HEK293 (cell line): ENCODE data around the gene ANKRD40CL.

Experiments
- CTCF ChIA-PET: fragments of 350-600 bp; formaldehyde crosslinking; extraction: SDS; loops from one replicate; lab custom pipeline; 2021; ENCODE audit warnings: antibody characterized with exemption; lab: Yijun Ruan, JAX
- POLR2A ChIA-PET: fragments of 300-600 bp; formaldehyde crosslinking; extraction: SDS; loops from one replicate; lab custom pipeline; 2020; ENCODE audit warnings: antibody characterized with exemption, inconsistent platforms; lab: Yijun Ruan, JAX
- H3K27ac ChIP-seq: fragments of 200-500 bp; sonication (Bioruptor generic); 2 replicates; pipeline ENCODE4 v1.5.1; 2014; ENCODE audit warnings: low read depth, low read length, control low read depth, inconsistent platforms; ENCODE audit errors: extremely low read depth
- H3K36me3 ChIP-seq, 2 experiments: fragments of 200-500 bp in 1 of 2; sonication (Bioruptor generic) in 1 of 2; 1 replicate in 1 of 2; 2 replicates in 1 of 2; pipeline ENCODE4 v1.5.1; 2014 to 2017; ENCODE audit warnings: inconsistent platforms in 2 of 2, low read length in 2 of 2; ENCODE audit not compliant: control insufficient read depth in 2 of 2, insufficient read depth in 1 of 2
- H3K4me1 ChIP-seq: fragments of 200-500 bp; sonication (Bioruptor generic); 2 replicates; pipeline ENCODE4 v1.5.1; 2014; ENCODE audit warnings: mild to moderate bottlenecking, low read length, inconsistent platforms; ENCODE audit not compliant: control insufficient read depth, insufficient read depth
- H3K4me3 ChIP-seq: 2 replicates; pipeline ENCODE4 v1.5.1; 2011; ENCODE audit warnings: low read depth, mild to moderate bottlenecking, control low read depth, low read length, moderate library complexity
- H3K9me3 ChIP-seq: fragments of 200-500 bp; sonication (Bioruptor generic); 2 replicates; pipeline ENCODE4 v1.5.1; 2014; ENCODE audit warnings: low read depth, low read length, inconsistent platforms; ENCODE audit not compliant: control insufficient read depth, insufficient read depth
- BCL6B ChIP-seq: fragments of 450-650 bp; formaldehyde crosslinking; IDR thresholded peaks from 2 replicates; pipeline ENCODE4 v1.5.1; 2017; ENCODE audit warnings: missing biosample characterization, missing genetic modification characterization
- EGR2 ChIP-seq: fragments of 450-650 bp; formaldehyde crosslinking; IDR thresholded peaks from 2 replicates; pipeline ENCODE4 v1.5.1; 2016; ENCODE audit warnings: low read depth, missing biosample characterization, missing genetic modification characterization
- KLF1 ChIP-seq: fragments of 450-650 bp; formaldehyde crosslinking; IDR thresholded peaks from 2 replicates; pipeline ENCODE4 v1.5.1; 2016; ENCODE audit warnings: missing biosample characterization, missing genetic modification characterization
- OVOL3 ChIP-seq: fragments of 450-650 bp; formaldehyde crosslinking; IDR thresholded peaks from 2 replicates; pipeline ENCODE4 v1.5.1; 2016; ENCODE audit warnings: missing biosample characterization, missing genetic modification characterization
- PRDM10 ChIP-seq: fragments of 450-650 bp; formaldehyde crosslinking; IDR thresholded peaks from 2 replicates; pipeline ENCODE4 v1.5.1; 2016; ENCODE audit warnings: missing biosample characterization, missing genetic modification characterization
- SCRT1 ChIP-seq: fragments of 450-650 bp; formaldehyde crosslinking; IDR thresholded peaks from 2 replicates; pipeline ENCODE4 v1.5.1; 2016; ENCODE audit warnings: missing biosample characterization, missing genetic modification characterization, borderline replicate concordance
- SCRT2 ChIP-seq: fragments of 450-650 bp; formaldehyde crosslinking; IDR thresholded peaks from 2 replicates; pipeline ENCODE4 v1.5.1; 2016; ENCODE audit warnings: missing biosample characterization, missing genetic modification characterization
- ZBTB17 ChIP-seq: fragments of 450-650 bp; formaldehyde crosslinking; IDR thresholded peaks from 2 replicates; pipeline ENCODE4 v1.5.1; 2016; ENCODE audit warnings: missing biosample characterization, missing genetic modification characterization
- ZFHX2 ChIP-seq: fragments of 450-650 bp; formaldehyde crosslinking; conservative IDR thresholded peaks from 2 replicates; pipeline ENCODE4 v1.5.1; 2016; ENCODE audit warnings: missing biosample characterization, missing genetic modification characterization
- ZFP3 ChIP-seq: fragments of 450-650 bp; formaldehyde crosslinking; IDR thresholded peaks from 2 replicates; pipeline ENCODE4 v1.5.1; 2016; ENCODE audit warnings: low read depth, missing biosample characterization, missing genetic modification characterization
- ZNF18 ChIP-seq: fragments of 450-650 bp; formaldehyde crosslinking; IDR thresholded peaks from 2 replicates; pipeline ENCODE4 v1.5.1; 2016; ENCODE audit warnings: missing biosample characterization, missing genetic modification characterization
- ZNF248 ChIP-seq: fragments of 450-650 bp; formaldehyde crosslinking; IDR thresholded peaks from 2 replicates; pipeline ENCODE4 v1.5.1; 2017; ENCODE audit warnings: missing biosample characterization, missing genetic modification characterization
- ZNF335 ChIP-seq: fragments of 450-650 bp; formaldehyde crosslinking; conservative IDR thresholded peaks from 2 replicates; pipeline ENCODE4 v1.5.1; 2016; ENCODE audit warnings: missing biosample characterization, missing genetic modification characterization
- ZNF341 ChIP-seq: fragments of 450-650 bp; formaldehyde crosslinking; IDR thresholded peaks from 2 replicates; pipeline ENCODE4; 2016; ENCODE audit warnings: low read depth, missing biosample characterization, missing genetic modification characterization
- ZNF433 ChIP-seq: fragments of 450-650 bp; formaldehyde crosslinking; IDR thresholded peaks from 2 replicates; pipeline ENCODE4 v1.5.1; 2016; ENCODE audit warnings: missing biosample characterization, missing genetic modification characterization, low read depth
- ZNF48 ChIP-seq: fragments of 450-650 bp; formaldehyde crosslinking; IDR thresholded peaks from 2 replicates; pipeline ENCODE4 v1.5.1; 2016; ENCODE audit warnings: missing biosample characterization, missing genetic modification characterization
- ZNF501 ChIP-seq: fragments of 450-650 bp; formaldehyde crosslinking; IDR thresholded peaks from 2 replicates; pipeline ENCODE4 v1.5.1; 2016; ENCODE audit warnings: missing biosample characterization, missing genetic modification characterization
- ZNF514 ChIP-seq: fragments of 450-650 bp; formaldehyde crosslinking; IDR thresholded peaks from 2 replicates; pipeline ENCODE4 v1.5.1; 2016; ENCODE audit warnings: missing biosample characterization, missing genetic modification characterization
- ZNF558 ChIP-seq: fragments of 450-650 bp; formaldehyde crosslinking; IDR thresholded peaks from 2 replicates; pipeline ENCODE4 v1.5.1; 2016; ENCODE audit warnings: missing biosample characterization, missing genetic modification characterization

ANKRD40CL gene

GRCh38 chr17:50798424-50799288 lies 31.3 kb upstream of the ANKRD40CL start:
- TF ChIP-seq ZNF433 (0 out of 2 replicates have a peak, but pooled peaks have one; percentile 2), SCRT2 (tag by site-specific recombination) (peak; percentile 65; the same call in 1 of the 2 replicates), ZNF341 (tag by site-specific recombination) (no peak)
- no peaks in the 10 kb centered on the region for H3K36me3 ChIP-seq
- H3K9me3 ChIP-seq = no peaks in the 10 kb centered on the region
- ChIA-PET POLR2A (interaction anchor here (0.8 kb wide), 1 partner anchor 13 kb away, joined by 3 read pairs; no protein-coding TSS in a partner anchor), CTCF (interaction anchor here (0.6 to 1.6 kb wide), 9 partner anchors 8 to 170 kb away, joined by 3 to 16 read pairs (median 3); partner anchors contain the start of gene WFIKKN2)
- H3K4me1 ChIP-seq = no peaks in the 10 kb centered on the region
- H3K4me3 ChIP-seq = no peak overlapping the region
- peak overlapping the region; percentile 11; the same call in 1 of the 2 replicates for H3K27ac ChIP-seq

GRCh38 chr17:50797135-50797810 lies 30.0 kb upstream of the ANKRD40CL start:
- Histone ChIP-seq H3K27ac (no peak overlapping the region), H3K9me3 (no peaks in the 10 kb centered on the region), H3K36me3 (no peaks in the 10 kb centered on the region), H3K4me1 (no peaks in the 10 kb centered on the region), H3K4me3 (no peak overlapping the region)
- CTCF ChIA-PET = interaction anchor here (0.6 to 3.4 kb wide), 4 partner anchors 13 to 665 kb away, joined by 3 to 29 read pairs (median 11); no protein-coding TSS in a partner anchor
- TF ChIP-seq ZNF48 (tag by site-specific recombination) (no peak), ZBTB17 (0 out of 2 replicates have a peak, but pooled peaks have one; percentile 27)
- POLR2A ChIA-PET = interaction anchor here (0.6 to 0.8 kb wide), 2 partner anchors 12 to 267 kb away, joined by 3 to 4 read pairs; no protein-coding TSS in a partner anchor

GRCh38 chr17:50794361-50794760 lies 27.0 kb upstream of the ANKRD40CL start:
- Histone ChIP-seq H3K4me1 (no peaks in the 10 kb centered on the region), H3K9me3 (no peaks in the 10 kb centered on the region), H3K4me3 (no peak overlapping the region), H3K36me3 (no peaks in the 10 kb centered on the region), H3K27ac (no peak overlapping the region)
- ChIA-PET POLR2A (no interaction called here), CTCF (interaction anchor here (1.1 to 3.4 kb wide), 3 partner anchors 10 to 432 kb away, joined by 3 to 29 read pairs (median 5); no protein-coding TSS in a partner anchor)
- peak; percentile 45; the same call in 1 of the 2 replicates for TF ChIP-seq PRDM10 (tag by site-specific recombination)
- TF ChIP-seq KLF1 (tag by site-specific recombination) = peak; percentile 51; the same call in 1 of the 2 replicates
- TF ChIP-seq ZNF248 = no peak
- TF ChIP-seq ZFHX2 (tag by site-specific recombination) = peak; percentile 91
- TF ChIP-seq EGR2 (tag by site-specific recombination) = peak; percentile 85

GRCh38 chr17:50793007-50793406 lies 25.7 kb upstream of the ANKRD40CL start:
- Histone ChIP-seq H3K27ac (no peak overlapping the region), H3K4me3 (no peak overlapping the region), H3K36me3 (no peaks in the 10 kb centered on the region), H3K9me3 (no peaks in the 10 kb centered on the region), H3K4me1 (no peaks in the 10 kb centered on the region)
- CTCF ChIA-PET = interaction anchor here (1.1 to 2.2 kb wide), 3 partner anchors 10 to 59 kb away, joined by 3 to 8 read pairs (median 4); no protein-coding TSS in a partner anchor
- POLR2A ChIA-PET = no interaction called here
- no peak for TF ChIP-seq ZNF514 (tag by site-specific recombination)
- TF ChIP-seq ZNF501 (tag by site-specific recombination) = no peak
- TF ChIP-seq ZFP3 (tag by site-specific recombination) = no peak
- TF ChIP-seq BCL6B (tag by site-specific recombination) = no peak
- no peak for TF ChIP-seq ZNF558 (tag by site-specific recombination)
- no peak for TF ChIP-seq OVOL3 (tag by site-specific recombination)
- no peak for TF ChIP-seq ZNF335 (tag by site-specific recombination)
- TF ChIP-seq ZNF18 (tag by site-specific recombination) = no peak
- TF ChIP-seq SCRT1 (tag by site-specific recombination) = no peak
